DMS114 treated with DMSO at 0.1 percent for 48 hours (cell line): ENCODE measurements around the gene GSTM3.
"Not testable (repeated sequence)": the region's sequence is repeated elsewhere in the genome, so short reads cannot be mapped to it uniquely, and the experiment has no call there.

ENCODE experiments used
- DNase-seq: peaks from one replicate; lab custom pipeline; 2025; ENCODE audit not compliant: unreplicated experiment; lab: John Stamatoyannopoulos, UW

GSTM3 gene

GRCh38 chr1:109776206-109776835, 35.5 kb upstream of the GSTM3 start:
- DNase-seq: no peak

- no peak for DNase-seq
These were observed 34.6 kb upstream of the GSTM3 start for GRCh38 chr1:109775398-109775797.

- DNase-seq: no peak
These were observed 33.2 kb upstream of the GSTM3 start for GRCh38 chr1:109773900-109774485.

GRCh38 chr1:109773203-109773899, 32.5 kb upstream of the GSTM3 start:
- peak; percentile 82 for DNase-seq

GRCh38 chr1:109772658-109773202, 31.9 kb upstream of the GSTM3 start:
- DNase-seq: no peak

GRCh38 chr1:109771712-109772657, 31.1 kb upstream of the GSTM3 start:
- no peak for DNase-seq

- DNase-seq: no peak
These were observed 29.7 kb upstream of the GSTM3 start for GRCh38 chr1:109770331-109771095.

- DNase-seq: no peak
These were observed 28.7 kb upstream of the GSTM3 start for GRCh38 chr1:109769330-109770078.

- no peak for DNase-seq
These were observed 28.0 kb upstream of the GSTM3 start for GRCh38 chr1:109768820-109769219.

- DNase-seq: no peak
These were observed 27.5 kb upstream of the GSTM3 start for GRCh38 chr1:109768335-109768650.

- no peak for DNase-seq
These were observed 26.9 kb upstream of the GSTM3 start for GRCh38 chr1:109767637-109768334.

GRCh38 chr1:109766991-109767636, 26.3 kb upstream of the GSTM3 start:
- DNase-seq: not testable (repeated sequence)

GRCh38 chr1:109765896-109766615, 25.2 kb upstream of the GSTM3 start:
- DNase-seq: no peak

- DNase-seq: no peak
These were observed 24.6 kb upstream of the GSTM3 start for GRCh38 chr1:109765483-109765815.

- no peak for DNase-seq
These were observed 24.0 kb upstream of the GSTM3 start for GRCh38 chr1:109764561-109765482.

- DNase-seq: no peak
These were observed 23.0 kb upstream of the GSTM3 start, which contains the start of gene EPS8L3 for GRCh38 chr1:109763646-109764415. Gene EPS8L3 (minus strand): TSS chr1:109763923. CDS start chr1:109761749, 2,174 bp downstream.
